H7 (cell line): Measurements from ENCODE around the gene SPATC1L. TPM values are rescaled to one million over a fixed set of nuclear protein-coding genes. Genes with fewer than 3 reads are reported as not detected.

ENCODE experiments used
- DNase-seq: peaks from one replicate; pipeline ENCODE4 v3.0.0; 2012
- H3K27me3 ChIP-seq: 2 replicates; pipeline ENCODE4 v1.6.0; 2011; ENCODE audit warnings: mild to moderate bottlenecking, low read length; ENCODE audit not compliant: control insufficient read depth, insufficient read depth
- H3K36me3 ChIP-seq: replicated peaks from 2 replicates; pipeline ENCODE4 v1.5.1; 2011; ENCODE audit warnings: low read length; ENCODE audit not compliant: control insufficient read depth, insufficient read depth
- H3K4me3 ChIP-seq: 2 replicates; pipeline ENCODE4 v1.5.1; 2011; ENCODE audit warnings: low read depth, mild to moderate bottlenecking, control low read depth, low read length, moderate library complexity; ENCODE audit not compliant: insufficient read depth
- total RNA-seq: library from RNA; depleted of rRNA; stranded (reverse); fragments of >200 nt; shearing (Covaris generic); gene quantifications from 2 replicates; pipeline ENCODE4 v1.2.3, GENCODE V29; 2014

The SPATC1L gene
- total RNA-seq, 1 experiment from 2014 or later: 35.5 TPM

GRCh38 chr21:46126309-46127238, 57.7 kb downstream of the SPATC1L start:
- H3K4me3 ChIP-seq: no peak overlapping the region
- H3K27me3 ChIP-seq: no peaks in the 10 kb centered on the region
- peak; percentile 72 for DNase-seq
- peaks cover 1% of the 10 kb centered on the region for H3K36me3 ChIP-seq

GRCh38 chr21:46125846-46126301, 58.4 kb downstream of the SPATC1L start:
- peak; percentile 56 for DNase-seq
- H3K36me3 ChIP-seq: peaks cover 1% of the 10 kb centered on the region

GRCh38 chr21:46124926-46125845, 59.1 kb downstream of the SPATC1L start:
- H3K4me3 ChIP-seq: no peak overlapping the region
- no peaks in the 10 kb centered on the region for H3K27me3 ChIP-seq
- peak; percentile 59 for DNase-seq
- peaks cover 1% of the 10 kb centered on the region for H3K36me3 ChIP-seq

More at GRCh38 chr21:46125846-46126301, 58.4 kb downstream of the SPATC1L start:
- H3K27me3 ChIP-seq: no peaks in the 10 kb centered on the region
- H3K4me3 ChIP-seq: no peak overlapping the region

- no peaks in the 10 kb centered on the region for H3K27me3 ChIP-seq
- H3K4me3 ChIP-seq: no peak overlapping the region
- peaks cover 1% of the 10 kb centered on the region for H3K36me3 ChIP-seq
- peak; percentile 51 for DNase-seq
Observed at GRCh38 chr21:46124083-46124925, 60.0 kb downstream of the SPATC1L start.

GRCh38 chr21:46122758-46123683, 61.2 kb downstream of the SPATC1L start:
- no peak overlapping the region for H3K4me3 ChIP-seq
- H3K36me3 ChIP-seq: peaks cover 3% of the 10 kb centered on the region
- DNase-seq: peak; percentile 41
- H3K27me3 ChIP-seq: no peaks in the 10 kb centered on the region

- Histone ChIP-seq H3K36me3 (peaks cover 3% of the 10 kb centered on the region), H3K27me3 (no peaks in the 10 kb centered on the region), H3K4me3 (no peak overlapping the region)
- peak; percentile 46 for DNase-seq
Observed at GRCh38 chr21:46122237-46122671, 62.0 kb downstream of the SPATC1L start.

- peak; percentile 50 for DNase-seq
- H3K4me3 ChIP-seq: no peak overlapping the region
- no peaks in the 10 kb centered on the region for H3K27me3 ChIP-seq
Observed at GRCh38 chr21:46121286-46122221, 62.7 kb downstream of the SPATC1L start.

GRCh38 chr21:46120301-46121285, 63.7 kb downstream of the SPATC1L start:
- Histone ChIP-seq H3K36me3 (peaks cover 5% of the 10 kb centered on the region), H3K27me3 (no peaks in the 10 kb centered on the region), H3K4me3 (no peak overlapping the region)
- peak; percentile 53 for DNase-seq

More at GRCh38 chr21:46121286-46122221, 62.7 kb downstream of the SPATC1L start:
- peaks cover 4% of the 10 kb centered on the region for H3K36me3 ChIP-seq

GRCh38 chr21:46119637-46120271, 64.5 kb downstream of the SPATC1L start:
- peak; percentile 56 for DNase-seq
- Histone ChIP-seq H3K4me3 (no peak overlapping the region), H3K27me3 (no peaks in the 10 kb centered on the region), H3K36me3 (peaks cover 6% of the 10 kb centered on the region)

- Histone ChIP-seq H3K27me3 (no peaks in the 10 kb centered on the region), H3K36me3 (peaks cover 6% of the 10 kb centered on the region), H3K4me3 (no peak overlapping the region)
- no peak for DNase-seq
Observed at GRCh38 chr21:46119144-46119636, 65.1 kb downstream of the SPATC1L start.
